Cardiac muscle cell (in vitro differentiated cells and primary cell): ENCODE results near the gene TNNT1. TPM values are rescaled to one million over a fixed set of nuclear protein-coding genes. Genes with fewer than 3 reads are reported as not detected.

Experiments used
- DNase-seq, 2 donors: peaks; one replicate each; pipeline versions ENCODE4 v3.0.0 to v3.0.0-alpha.2; 2010 to 2017; ENCODE audit warnings: low read depth in 1 of 2, low spot score in 1 of 2
- H3K27ac ChIP-seq: fragments of 200-600 bp; sonication (generic); 2 replicates; pipeline ENCODE4 v1.5.1; 2016
- H3K27me3 ChIP-seq: fragments of 200-600 bp; sonication (generic); 2 replicates; pipeline ENCODE4 v1.6.0; 2016; ENCODE audit warnings: control low read depth
- H3K36me3 ChIP-seq: fragments of 200-600 bp; sonication (generic); 2 replicates; pipeline ENCODE4 v1.5.1; 2016; ENCODE audit warnings: control low read depth
- H3K4me1 ChIP-seq: fragments of 200-600 bp; sonication (generic); 2 replicates; pipeline ENCODE4 v1.8.1; 2017; ENCODE audit warnings: low read depth, mild to moderate bottlenecking, mixed run types
- H3K4me3 ChIP-seq: fragments of 200-600 bp; sonication (generic); 2 replicates; pipeline ENCODE4 v1.5.1; 2016; ENCODE audit warnings: mild to moderate bottlenecking
- H3K9me3 ChIP-seq: fragments of 200-600 bp; sonication (generic); 2 replicates; pipeline ENCODE4 v1.5.1; 2017; ENCODE audit warnings: low read depth, mild to moderate bottlenecking, control low read depth
- CTCF ChIP-seq: IDR thresholded peaks from 2 replicates; pipeline ENCODE4 v1.5.1; 2012; ENCODE audit warnings: low read depth, mild to moderate bottlenecking, low read length
- polyA plus RNA-seq: library from polyadenylated mRNA; unstranded; fragments of >200 nt; fragmentation: Nextera tagmentation; extraction: Ambion mirVana; gene quantifications from 2 replicates; pipeline ENCODE4 v1.2.1, GENCODE V29; 2016
- total RNA-seq: library from RNA; depleted of rRNA; stranded (reverse); fragments of >200 nt; gene quantifications from 2 replicates; pipeline ENCODE4 v1.2.3, GENCODE V29; 2016

Gene TNNT1
- total and polyA plus RNA-seq, 2 experiments from 2014 or later, result 25.0 to 34.7 TPM

GRCh38 chr19:55152017-55152416 is 3.0 kb upstream of the TNNT1 start:
- no peaks in the 10 kb centered on the region for H3K27me3 ChIP-seq
- TF ChIP-seq CTCF, result no peak
- H3K9me3 ChIP-seq, result no peaks in the 10 kb centered on the region
- DNase-seq, result no peak
- no peak overlapping the region for H3K27ac ChIP-seq
- no peak overlapping the region for H3K4me3 ChIP-seq
- peaks cover 5% of the 10 kb centered on the region for H3K4me1 ChIP-seq
- no peaks in the 10 kb centered on the region for H3K36me3 ChIP-seq

- no peaks in the 10 kb centered on the region for H3K36me3 ChIP-seq
- no peak overlapping the region for H3K4me3 ChIP-seq
- TF ChIP-seq CTCF, result no peak
- no peak for DNase-seq
- H3K9me3 ChIP-seq, result no peaks in the 10 kb centered on the region
- H3K27ac ChIP-seq, result no peak overlapping the region
- H3K4me1 ChIP-seq, result peaks cover 5% of the 10 kb centered on the region
- H3K27me3 ChIP-seq, result peaks cover 9% of the 10 kb centered on the region
These were observed 1.3 kb downstream of the TNNT1 start for GRCh38 chr19:55147545-55148251.

GRCh38 chr19:55146705-55147273 is 2.2 kb downstream of the TNNT1 start:
- Histone ChIP-seq H3K4me1 (peaks cover 5% of the 10 kb centered on the region), H3K36me3 (no peaks in the 10 kb centered on the region), H3K9me3 (no peaks in the 10 kb centered on the region), H3K27me3 (peaks cover 9% of the 10 kb centered on the region), H3K27ac (no peak overlapping the region), H3K4me3 (peak overlapping the region; percentile 12)
- DNase-seq, result peak in 1 of 2 donors; percentile 37
- no peak for TF ChIP-seq CTCF

GRCh38 chr19:55146078-55146704 is 2.8 kb downstream of the TNNT1 start:
- Histone ChIP-seq H3K36me3 (no peaks in the 10 kb centered on the region), H3K4me3 (peak overlapping the region; percentile 12), H3K9me3 (no peaks in the 10 kb centered on the region), H3K4me1 (peaks cover 5% of the 10 kb centered on the region), H3K27me3 (peaks cover 9% of the 10 kb centered on the region), H3K27ac (no peak overlapping the region)
- peak; percentile 56 for TF ChIP-seq CTCF
- DNase-seq, result peak in 1 of 2 donors; percentile 24

GRCh38 chr19:55145232-55145631 is 3.8 kb downstream of the TNNT1 start:
- TF ChIP-seq CTCF, result no peak
- H3K27ac ChIP-seq, result no peak overlapping the region
- H3K36me3 ChIP-seq, result no peaks in the 10 kb centered on the region
- no peak overlapping the region for H3K4me3 ChIP-seq
- H3K4me1 ChIP-seq, result peaks cover 5% of the 10 kb centered on the region
- DNase-seq, result no peak
- H3K27me3 ChIP-seq, result peaks cover 9% of the 10 kb centered on the region
- no peaks in the 10 kb centered on the region for H3K9me3 ChIP-seq
